Measurements from ENCODE around the gene RABGAP1.

DNA sequence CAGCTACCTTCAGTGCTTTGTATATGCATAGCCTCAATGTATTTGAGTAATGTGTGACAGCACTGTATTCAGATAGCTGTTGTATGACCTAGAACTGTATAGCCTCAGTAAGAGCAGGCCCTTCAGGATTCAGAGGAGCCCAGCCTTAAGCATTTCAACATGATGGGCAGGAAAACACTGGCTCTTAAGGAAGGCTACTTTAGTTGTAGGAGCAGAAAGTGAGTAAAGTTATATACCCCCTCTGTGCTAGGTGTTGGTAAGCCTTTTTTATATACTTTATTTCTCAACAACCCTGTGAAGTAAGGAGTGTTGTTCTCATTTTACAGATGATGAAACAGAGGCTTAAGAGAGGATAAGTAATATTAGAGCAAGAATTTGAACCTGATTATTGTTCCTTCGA is 91.1 kb downstream of the RABGAP1 start:
- TF ChIP-seq POLR2A (IDR thresholded peaks at IDR 0.05; ENCODE audit: low read length) (no peak), GATA1 (IDR thresholded peaks at IDR 0.05; ENCODE audit: low read depth, low read length) (no peak)

All from erythroblast (primary cell).